ENCODE measurements around the gene KDM2B.

KDM2B gene

GRCh38 chr12:121442028-121442948, 138.5 kb downstream of the KDM2B start:
- DNase-seq (ENCODE audit: low read depth, low spot score), result no peak
- no peak for TF ChIP-seq CTCF (IDR thresholded peaks at IDR 0.05; ENCODE audit: low read depth, low read length)
- no peak overlapping the region for H3K4me3 ChIP-seq (ENCODE audit: low read depth, low read length)
- in situ Hi-C loops (cut with HindIII; ENCODE audit: low sequenced_read_pairs), result no loop called here

DNA sequence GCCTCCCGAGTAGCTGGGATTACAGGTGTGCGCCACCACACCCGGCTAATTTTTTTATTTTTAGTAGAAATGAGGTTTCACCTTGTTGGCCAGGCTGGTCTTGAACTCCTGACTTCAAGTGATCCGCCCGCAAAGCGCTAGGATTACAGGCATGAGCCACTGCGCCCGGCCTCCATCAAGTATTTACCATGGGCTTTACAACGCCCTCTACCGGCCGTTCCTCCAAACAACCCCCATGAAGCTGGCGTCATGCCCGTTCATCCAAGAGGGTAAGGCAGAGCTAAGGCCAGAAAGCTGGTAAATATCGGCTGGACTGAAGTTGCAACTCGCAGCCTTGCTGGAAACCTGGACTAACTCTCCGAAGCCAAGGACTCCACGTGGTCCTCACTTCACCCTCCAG, 139.3 kb downstream of the KDM2B start:
- in situ Hi-C loops (cut with HindIII; ENCODE audit: low sequenced_read_pairs), result no loop called here
- TF ChIP-seq CTCF (IDR thresholded peaks at IDR 0.05; ENCODE audit: low read depth, low read length), result no peak
- H3K4me3 ChIP-seq (ENCODE audit: low read depth, low read length), result no peak overlapping the region
- DNase-seq (ENCODE audit: low read depth, low spot score), result no peak

- in situ Hi-C loops (cut with HindIII; ENCODE audit: low sequenced_read_pairs), result no loop called here
- no peak for TF ChIP-seq CTCF (IDR thresholded peaks at IDR 0.05; ENCODE audit: low read depth, low read length)
- H3K4me3 ChIP-seq (ENCODE audit: low read depth, low read length), result no peak overlapping the region
- no peak for DNase-seq (ENCODE audit: low read depth, low spot score)
Observed at GRCh38 chr12:121440768-121441167, 140.1 kb downstream of the KDM2B start.

DNA sequence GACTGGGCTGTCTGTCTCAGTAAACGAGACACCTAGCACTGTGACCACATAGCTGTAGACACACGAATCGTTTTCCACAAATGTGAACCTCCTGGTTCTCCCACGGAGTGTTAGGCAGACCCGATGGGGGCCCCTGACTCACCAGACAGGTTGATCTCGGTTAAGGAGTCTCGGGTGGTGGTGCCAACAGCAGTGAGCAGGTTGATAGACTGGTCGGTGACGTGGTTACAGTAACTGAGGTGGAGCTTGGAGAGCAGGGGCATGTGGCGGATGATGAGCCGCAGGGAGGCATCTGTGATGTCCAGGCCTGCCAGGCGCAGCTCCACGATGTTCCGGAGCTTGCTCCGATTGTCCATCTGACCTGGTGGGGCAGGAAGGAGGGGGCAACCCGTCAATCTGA, 141.1 kb downstream of the KDM2B start:
- in situ Hi-C loops (cut with HindIII; ENCODE audit: low sequenced_read_pairs), result no loop called here
- no peak for DNase-seq (ENCODE audit: low read depth, low spot score)

DNA sequence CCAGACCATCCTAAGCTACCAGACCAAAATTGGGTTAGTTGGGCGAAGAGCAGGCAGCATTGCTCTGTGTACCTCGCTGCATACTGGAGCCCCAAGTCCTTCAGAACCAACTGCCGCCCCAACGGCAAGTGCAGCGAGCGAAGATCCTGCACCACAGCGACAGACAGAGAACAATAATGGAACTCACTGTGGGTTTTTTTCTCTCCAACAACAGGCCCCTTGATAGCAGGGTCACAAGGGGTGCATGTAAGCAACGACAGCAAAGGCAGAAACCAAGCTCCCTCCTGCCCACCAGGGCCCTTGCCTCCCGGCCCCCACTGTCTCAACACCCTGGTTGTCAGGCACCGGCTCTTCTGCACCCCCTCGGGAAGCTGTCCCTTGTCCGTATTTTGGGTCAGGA, 141.9 kb downstream of the KDM2B start:
- no peak for DNase-seq (ENCODE audit: low read depth, low spot score)
- TF ChIP-seq CTCF (IDR thresholded peaks at IDR 0.05; ENCODE audit: low read depth, low read length), result no peak

More for the DNA sequence above, 141.1 kb downstream of the KDM2B start:
- no peak for TF ChIP-seq CTCF (IDR thresholded peaks at IDR 0.05; ENCODE audit: low read depth, low read length)
- H3K4me3 ChIP-seq (ENCODE audit: low read depth, low read length), result no peak overlapping the region

GRCh38 chr12:121436706-121437105, 144.1 kb downstream of the KDM2B start:
- H3K4me3 ChIP-seq (ENCODE audit: low read depth, low read length), result no peak overlapping the region
- DNase-seq (ENCODE audit: low read depth, low spot score), result no peak
- TF ChIP-seq CTCF (IDR thresholded peaks at IDR 0.05; ENCODE audit: low read depth, low read length), result no peak
- in situ Hi-C loops (cut with HindIII; ENCODE audit: low sequenced_read_pairs), result no loop called here

More for the DNA sequence above, 141.9 kb downstream of the KDM2B start:
- in situ Hi-C loops (cut with HindIII; ENCODE audit: low sequenced_read_pairs), result no loop called here
- H3K4me3 ChIP-seq (ENCODE audit: low read depth, low read length), result no peak overlapping the region

Data from astrocyte of the spinal cord (primary cell).